HCT116 (cell line): ENCODE data around the gene SLC6A6. TPM values are rescaled to one million over a fixed set of nuclear protein-coding genes. Genes with fewer than 3 reads are reported as not detected.

Experiments used
- ATAC-seq: fragments of 200-7000 bp; cut with Tn5 transposase; 2 replicates; pipeline ENCODE4 v1.9.1; 2020; ENCODE audit warnings: mild to moderate bottlenecking, moderate library complexity
- BruUV-seq: library from RNA; stranded (reverse); fragments of 400-500 nt; replicated peaks from 2 replicates; lab custom pipeline; 2021; lab: Mats Ljungman, UMichigan
- CTCF ChIA-PET: fragments of 300-600 bp; sonication (Branson Sonifier 250); formaldehyde crosslinking; loops from one replicate; lab custom pipeline; 2021; ENCODE audit warnings: antibody characterized with exemption; lab: Charles Lee
- POLR2A ChIA-PET: fragments of 300-600, 350-600 bp; sonication (Branson Sonifier 250); formaldehyde crosslinking; loops from one replicate; lab custom pipeline; 2021; ENCODE audit warnings: antibody characterized with exemption; lab: Charles Lee
- RAD21 ChIA-PET, 2 experiments: fragments of 300-600 bp; sonication (Branson Sonifier 250); formaldehyde crosslinking; loops; one replicate each; lab custom pipeline; 2023; ENCODE audit warnings: low total read pairs in 2 of 2; ENCODE audit not compliant: uncharacterized antibody in 2 of 2, unreplicated experiment in 2 of 2, low non-redundant PET in 1 of 2; lab: Charles Lee
- DNase-seq: peaks from one replicate; pipeline ENCODE4 v3.0.0-alpha.2; 2010; ENCODE audit warnings: low read depth, low spot score
- H2AFZ ChIP-seq: fragments of 200-600 bp; shearing (Covaris generic), sonication (generic); 2 replicates; pipeline ENCODE4 v1.6.1; 2017; ENCODE audit warnings: low read depth, mixed run types, mixed read lengths, antibody characterized with exemption, low read length; ENCODE audit not compliant: poor library complexity, severe bottlenecking
- H3K27ac ChIP-seq: 2 replicates; pipeline ENCODE4 v1.5.1; 2012; ENCODE audit warnings: low read depth, low read length
- H3K27me3 ChIP-seq: fragments of 200-600 bp; sonication (generic); 2 replicates; pipeline ENCODE4 v1.6.1; 2016; ENCODE audit warnings: mixed run types, low read length, mixed read lengths; ENCODE audit not compliant: insufficient read depth
- H3K36me3 ChIP-seq, 2 experiments: fragments of 200-500 bp in 1 of 2; fragments of 200-600 bp in 1 of 2; sonication (Bioruptor generic) in 1 of 2; sonication (generic) in 1 of 2; 2 replicates each; pipeline versions ENCODE4 v1.5.1 to v1.6.1; 2014 to 2016; ENCODE audit warnings: low read length in 2 of 2, inconsistent platforms in 1 of 2, mixed read lengths in 1 of 2, mixed run types in 1 of 2; ENCODE audit not compliant: insufficient read depth in 2 of 2, control insufficient read depth in 1 of 2
- H3K4me1 ChIP-seq, 2 experiments: fragments of 200-600 bp in 1 of 2; sonication (generic) in 1 of 2; 2 replicates each; pipeline versions ENCODE4 v1.5.1 to v1.6.1; 2012 to 2017; ENCODE audit warnings: low read length in 2 of 2, inconsistent platforms in 1 of 2, mild to moderate bottlenecking in 1 of 2, mixed read lengths in 1 of 2, mixed run types in 1 of 2, moderate library complexity in 1 of 2; ENCODE audit not compliant: insufficient read depth in 2 of 2, control insufficient read depth in 1 of 2
- H3K4me2 ChIP-seq: fragments of 200-600 bp; sonication (generic); 2 replicates; pipeline ENCODE4 v1.6.1; 2017; ENCODE audit warnings: mixed run types, low read length, mixed read lengths
- H3K4me3 ChIP-seq, 2 experiments: fragments of 200-600 bp in 1 of 2; sonication (generic) in 1 of 2; replicated peaks in 1 of 2; 2 replicates each; pipeline ENCODE4 v1.5.1; 2011 to 2016; ENCODE audit warnings: low read length in 2 of 2, control low read depth in 1 of 2, low read depth in 1 of 2, mild to moderate bottlenecking in 1 of 2, mixed read lengths in 1 of 2, mixed run types in 1 of 2
- H3K79me2 ChIP-seq: fragments of 200-600 bp; sonication (generic); 2 replicates; pipeline ENCODE4 v1.6.1; 2017; ENCODE audit warnings: mild to moderate bottlenecking, mixed run types, low read length, moderate library complexity, mixed read lengths; ENCODE audit not compliant: insufficient read depth
- H3K9ac ChIP-seq: fragments of 200-600 bp; sonication (generic); 2 replicates; pipeline ENCODE4 v1.6.1; 2016; ENCODE audit warnings: low read length, mixed read lengths
- H3K9me2 ChIP-seq: fragments of 200-600 bp; sonication (generic), shearing (Covaris generic); 2 replicates; pipeline ENCODE4 v1.6.1; 2017; ENCODE audit warnings: mixed run types, mild to moderate bottlenecking, moderate library complexity; ENCODE audit not compliant: insufficient read depth
- H3K9me3 ChIP-seq, 2 experiments: fragments of 200-500 bp in 1 of 2; fragments of 200-600 bp in 1 of 2; sonication (Bioruptor generic) in 1 of 2; sonication (generic) in 1 of 2; 2 replicates each; pipeline ENCODE4 v1.6.1; 2014 to 2017; ENCODE audit warnings: low read length in 2 of 2, mixed read lengths in 2 of 2, inconsistent platforms in 1 of 2, low read depth in 1 of 2, mild to moderate bottlenecking in 1 of 2, mixed run types in 1 of 2, moderate library complexity in 1 of 2; ENCODE audit not compliant: control insufficient read depth in 1 of 2, insufficient read depth in 1 of 2
- H4K20me1 ChIP-seq: fragments of 200-600 bp; sonication (generic), shearing (Covaris generic); 2 replicates; pipeline ENCODE4 v1.6.1; 2017; ENCODE audit warnings: mixed run types, mild to moderate bottlenecking, moderate library complexity; ENCODE audit not compliant: insufficient read depth
- CBX3 ChIP-seq: IDR thresholded peaks from 2 replicates; pipeline ENCODE4 v1.6.1; 2012; ENCODE audit warnings: low read depth
- CEBPB ChIP-seq: IDR thresholded peaks from 2 replicates; pipeline ENCODE4 v1.6.1; 2012; ENCODE audit warnings: low read depth
- ELF1 ChIP-seq: IDR thresholded peaks from 2 replicates; pipeline ENCODE4 v1.6.1; 2012; ENCODE audit warnings: low read depth, borderline replicate concordance
- EZH2 ChIP-seq: fragments of 200-600 bp; sonication (generic); IDR thresholded peaks from 2 replicates; pipeline ENCODE4 v1.6.1; 2017; ENCODE audit warnings: antibody characterized with exemption, mixed run types
- EZH2phosphoT487 ChIP-seq: fragments of 200-600 bp; IDR thresholded peaks from 2 replicates; pipeline ENCODE4 v1.6.1; 2018; ENCODE audit warnings: antibody characterized with exemption, borderline replicate concordance
- JUND ChIP-seq: IDR thresholded peaks from 2 replicates; pipeline ENCODE4 v1.6.1; 2012
- POLR2A ChIP-seq: IDR thresholded peaks from 2 replicates; pipeline ENCODE4 v1.7.0; 2011; ENCODE audit warnings: borderline replicate concordance; ENCODE audit not compliant: insufficient read depth, insufficient read length; ENCODE audit errors: extremely low read depth
- POLR2AphosphoS5 ChIP-seq: IDR thresholded peaks from 2 replicates; pipeline ENCODE4 v1.6.1; 2011; ENCODE audit warnings: mild to moderate bottlenecking, low read depth, low read length, moderate library complexity
- TCF7L2 ChIP-seq: IDR thresholded peaks from 2 replicates; pipeline ENCODE4 v1.7.0; 2011; ENCODE audit warnings: borderline replicate concordance, inconsistent platforms; ENCODE audit not compliant: insufficient read depth, insufficient read length; ENCODE audit errors: extremely low read depth
- YY1 ChIP-seq: IDR thresholded peaks from 2 replicates; pipeline ENCODE4 v1.6.1; 2011; ENCODE audit warnings: low read length, low read depth, moderate library complexity, mild to moderate bottlenecking; ENCODE audit not compliant: insufficient replicate concordance; ENCODE audit errors: extremely low read depth
- ZFX ChIP-seq: fragments of 450-650 bp; IDR thresholded peaks from 2 replicates; pipeline ENCODE4 v1.6.1; 2017
- intact Hi-C: fragments of 100-400 bp; cut with micrococcal nuclease; formaldehyde crosslinking; loops from 2 replicates; pipeline ENCODE4 v1.10.0; 2022
- total RNA-seq: library from RNA; stranded (reverse); gene quantifications from one replicate; pipeline ENCODE4 v1.2.1, GENCODE V29; 2021; ENCODE audit not compliant: unreplicated experiment
- TF ChIP-seq, protein P1 (sequence below): IDR thresholded peaks from 2 replicates; pipeline ENCODE4 v1.6.1; 2011; ENCODE audit warnings: mild to moderate bottlenecking, low read length, moderate library complexity; ENCODE audit not compliant: insufficient replicate concordance; ENCODE audit errors: extremely low read depth

Gene SLC6A6
- total RNA-seq, 1 experiment from 2014 or later = 36.3 TPM

DNA sequence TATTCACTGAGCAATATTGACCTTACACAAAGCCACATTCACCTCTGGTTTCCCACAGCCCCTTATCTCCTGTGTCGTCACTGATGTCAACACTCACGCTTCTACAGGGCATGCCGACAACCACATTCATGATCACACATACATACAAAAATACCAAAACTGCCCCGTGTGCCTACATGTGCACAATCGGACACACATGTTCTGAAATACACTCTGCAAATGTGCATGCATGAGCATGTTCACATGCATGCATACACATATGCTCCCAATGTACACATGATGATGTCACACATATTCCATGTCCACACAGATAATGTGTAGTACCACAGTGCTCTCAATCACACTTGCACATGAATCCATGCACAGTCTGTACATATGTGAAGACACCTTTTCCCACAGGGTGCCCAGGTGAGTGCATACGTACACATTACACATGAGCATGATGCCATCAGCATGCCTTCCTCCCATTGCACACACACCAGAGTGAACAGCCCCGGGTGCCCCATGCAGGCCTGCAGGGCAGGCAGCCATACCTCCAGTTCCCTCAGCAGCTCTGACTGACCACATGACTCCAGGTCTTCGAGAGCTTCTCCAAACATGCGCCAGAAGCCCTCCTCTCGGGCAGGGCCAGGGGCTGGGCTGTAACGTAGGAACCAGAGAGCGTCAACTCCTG lies 100.8 kb downstream of the SLC6A6 start:
- H3K4me2 ChIP-seq = no peak overlapping the region
- no peak for DNase-seq
- no peaks in the 10 kb centered on the region for H3K4me1 ChIP-seq
- BruUV-seq = no TSS peak
- intact Hi-C loops = no loop called here
- no peaks in the 10 kb centered on the region for H3K36me3 ChIP-seq
- H3K4me3 ChIP-seq = no peak overlapping the region
- H3K9me2 ChIP-seq = no peaks in the 10 kb centered on the region
- ATAC-seq = no peak
- H3K79me2 ChIP-seq = no peaks in the 10 kb centered on the region
- H4K20me1 ChIP-seq = no peaks in the 10 kb centered on the region
- ChIA-PET RAD21 (no interaction called here), POLR2A (no interaction called here), CTCF (no interaction called here)
- no peak overlapping the region for H3K9ac ChIP-seq
- H2AFZ ChIP-seq = no peak overlapping the region
- H3K9me3 ChIP-seq = peaks cover 5 to 11% of the 10 kb centered on the region in 2 experiments; a peak in 1 of 4 replicates
- H3K27me3 ChIP-seq = no peaks in the 10 kb centered on the region
- no peak for TF ChIP-seq CEBPB
- TF ChIP-seq JUND = no peak
- TF ChIP-seq YY1 = no peak
- TF ChIP-seq POLR2AphosphoS5 = no peak
- TF ChIP-seq ELF1 = no peak
- no peak for TF ChIP-seq EZH2
- no peak for TF ChIP-seq CBX3
- no peak for TF ChIP-seq EZH2phosphoT487
- TF ChIP-seq, protein P1, sequence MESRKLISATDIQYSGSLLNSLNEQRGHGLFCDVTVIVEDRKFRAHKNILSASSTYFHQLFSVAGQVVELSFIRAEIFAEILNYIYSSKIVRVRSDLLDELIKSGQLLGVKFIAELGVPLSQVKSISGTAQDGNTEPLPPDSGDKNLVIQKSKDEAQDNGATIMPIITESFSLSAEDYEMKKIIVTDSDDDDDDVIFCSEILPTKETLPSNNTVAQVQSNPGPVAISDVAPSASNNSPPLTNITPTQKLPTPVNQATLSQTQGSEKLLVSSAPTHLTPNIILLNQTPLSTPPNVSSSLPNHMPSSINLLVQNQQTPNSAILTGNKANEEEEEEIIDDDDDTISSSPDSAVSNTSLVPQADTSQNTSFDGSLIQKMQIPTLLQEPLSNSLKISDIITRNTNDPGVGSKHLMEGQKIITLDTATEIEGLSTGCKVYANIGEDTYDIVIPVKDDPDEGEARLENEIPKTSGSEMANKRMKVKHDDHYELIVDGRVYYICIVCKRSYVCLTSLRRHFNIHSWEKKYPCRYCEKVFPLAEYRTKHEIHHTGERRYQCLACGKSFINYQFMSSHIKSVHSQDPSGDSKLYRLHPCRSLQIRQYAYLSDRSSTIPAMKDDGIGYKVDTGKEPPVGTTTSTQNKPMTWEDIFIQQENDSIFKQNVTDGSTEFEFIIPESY = no peak
- TF ChIP-seq POLR2A = no peak
- no peak for TF ChIP-seq TCF7L2
- no peak for TF ChIP-seq ZFX
- H3K27ac ChIP-seq = no peak overlapping the region
